GM18909 (cell line): Measurements from ENCODE around the gene FBLIM1.

Experiments used
- ATAC-seq: cut with Tn5 transposase; IDR thresholded peaks from one replicate; pipeline ENCODE4 v1.9.1; 2021; ENCODE audit warnings: mild to moderate bottlenecking; ENCODE audit not compliant: unreplicated experiment, poor library complexity

The FBLIM1 gene

DNA sequence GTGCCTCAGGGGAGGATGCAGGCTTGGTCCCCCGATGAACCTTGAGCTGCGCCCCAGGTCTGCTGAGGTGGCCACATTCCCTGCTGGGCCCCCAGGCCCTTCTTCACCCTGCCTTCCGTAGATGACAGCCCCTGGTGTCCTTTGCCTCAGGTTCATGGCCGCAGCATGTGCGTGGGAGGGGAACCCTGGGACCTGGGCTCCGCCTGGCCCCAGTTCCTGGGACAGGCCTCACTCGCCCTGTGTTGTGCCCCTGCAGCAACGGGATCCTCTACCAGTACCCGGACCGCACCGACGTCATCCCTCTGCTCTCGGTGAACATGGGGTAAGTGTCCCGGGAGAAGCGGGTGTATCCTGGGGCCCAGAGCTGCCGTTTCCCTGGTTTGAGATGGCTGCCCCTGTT lies 27.7 kb upstream of the FBLIM1 start:
- ATAC-seq: no peak

- ATAC-seq: no peak
Measured at GRCh38 chr1:15731735-15732685, 26.6 kb upstream of the FBLIM1 start.

DNA sequence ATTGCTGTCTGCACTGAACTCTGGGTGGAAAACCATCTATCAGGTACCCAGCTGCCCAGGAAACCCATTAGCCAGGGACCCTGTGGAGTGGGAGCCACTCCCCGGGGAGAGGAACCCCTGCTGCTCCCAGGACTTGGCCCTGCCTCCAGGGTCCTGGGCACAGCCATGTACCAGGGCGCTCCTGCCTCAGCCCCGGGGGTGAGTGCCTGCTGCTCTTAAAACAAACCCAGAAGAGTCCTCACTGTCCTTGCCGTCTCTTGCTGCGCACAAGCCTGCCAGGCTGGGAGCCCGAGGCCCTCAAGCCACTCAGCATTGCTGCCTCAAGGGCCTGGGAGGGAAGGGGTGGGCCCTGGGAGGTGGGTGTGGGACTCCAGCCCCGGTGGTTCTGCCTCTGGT lies 25.9 kb upstream of the FBLIM1 start:
- ATAC-seq: no peak

DNA sequence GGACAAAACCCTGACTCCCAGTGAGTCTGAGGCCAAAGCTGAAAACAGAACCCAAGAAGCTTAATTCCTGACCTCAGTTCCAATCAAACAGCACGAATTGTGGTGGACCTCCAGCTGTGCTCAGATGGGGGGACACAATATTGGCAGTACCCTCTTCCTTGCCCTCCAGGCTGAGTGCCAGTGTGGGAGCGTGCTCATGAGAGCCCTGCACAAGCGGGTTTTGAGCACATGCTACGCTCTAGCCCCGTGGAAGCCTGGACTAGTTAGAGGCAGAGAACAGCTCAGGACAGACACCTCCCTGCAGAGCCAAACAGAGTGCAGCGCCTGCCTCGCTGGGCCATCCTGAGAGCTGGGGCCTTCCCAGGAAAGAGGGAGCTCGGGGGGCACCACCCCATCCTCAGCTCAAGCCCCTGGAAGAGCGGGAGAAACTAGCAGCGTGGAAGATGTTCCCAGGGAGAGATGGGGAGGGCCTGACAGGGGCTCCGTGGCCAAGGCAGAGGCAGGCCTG lies 25.3 kb upstream of the FBLIM1 start:
- ATAC-seq: no peak

- ATAC-seq: no peak
Measured at GRCh38 chr1:15733726-15734226, 24.8 kb upstream of the FBLIM1 start.

GRCh38 chr1:15734296-15734695 lies 24.3 kb upstream of the FBLIM1 start:
- no peak for ATAC-seq

DNA sequence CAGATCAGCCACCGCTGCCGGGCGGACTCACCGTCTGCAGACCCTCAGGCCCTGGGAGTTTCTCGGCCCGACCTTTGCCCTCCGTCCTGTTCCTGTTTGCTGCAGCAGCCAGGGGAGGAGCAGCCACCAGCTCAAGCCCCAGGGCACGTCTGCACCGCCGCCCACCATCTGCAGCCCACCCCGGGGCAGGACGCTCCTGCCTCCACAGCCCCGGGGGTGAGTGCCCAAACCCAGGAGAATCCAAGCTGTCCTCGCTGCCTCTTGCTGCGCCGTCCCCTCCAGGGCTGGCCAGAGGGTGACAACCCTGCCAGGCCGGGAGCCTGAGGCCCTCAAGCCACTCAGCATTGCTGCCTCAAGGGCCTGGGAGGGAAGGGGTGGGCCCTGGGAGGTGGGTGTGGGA lies 23.7 kb upstream of the FBLIM1 start:
- ATAC-seq: no peak

DNA sequence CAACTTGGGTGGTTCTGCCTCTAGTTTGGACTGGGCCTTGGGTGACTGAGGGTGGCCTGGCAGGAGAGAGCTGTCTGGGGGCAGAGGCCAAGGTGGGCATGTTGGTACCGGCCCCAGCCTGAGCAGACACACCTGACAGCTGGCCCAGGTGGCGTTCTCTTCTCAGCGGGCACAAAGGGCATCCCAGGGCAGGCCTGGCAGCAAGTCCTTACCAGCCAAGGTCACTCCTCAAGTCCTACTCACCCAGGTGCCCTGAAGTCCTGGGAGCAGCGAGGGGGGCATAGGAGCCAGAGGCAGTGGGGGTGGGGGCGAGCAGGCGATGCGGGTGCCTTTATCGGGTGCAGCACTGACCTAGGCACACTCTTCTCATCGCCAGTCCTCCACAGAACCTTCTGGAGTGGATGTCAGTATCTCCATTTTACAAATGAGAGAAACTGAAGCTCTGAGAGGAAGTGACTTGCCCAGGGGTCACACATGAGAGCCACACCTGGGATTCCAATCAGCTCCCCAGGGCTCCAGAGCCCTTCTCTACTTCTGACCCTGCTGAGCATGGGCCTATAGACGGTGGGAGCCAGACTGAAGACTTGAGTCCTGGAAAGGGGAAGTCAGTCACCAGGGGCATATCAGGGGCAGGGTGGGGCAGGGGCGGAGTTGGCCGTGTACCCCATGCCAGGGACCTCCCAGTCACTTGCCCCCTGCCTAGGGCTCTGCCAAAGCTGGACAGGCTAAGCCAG lies 23.1 kb upstream of the FBLIM1 start:
- ATAC-seq: no peak

- no peak for ATAC-seq
Measured at GRCh38 chr1:15736038-15736891, 22.3 kb upstream of the FBLIM1 start, which contains the start of gene SLC25A34. Gene SLC25A34 (plus strand): TSS chr1:15736258. CDS start chr1:15736486, 228 bp downstream.

- ATAC-seq: no peak
Measured at GRCh38 chr1:15736892-15737261, 21.7 kb upstream of the FBLIM1 start.

GRCh38 chr1:15737324-15738319 lies 21.0 kb upstream of the FBLIM1 start:
- no peak for ATAC-seq

DNA sequence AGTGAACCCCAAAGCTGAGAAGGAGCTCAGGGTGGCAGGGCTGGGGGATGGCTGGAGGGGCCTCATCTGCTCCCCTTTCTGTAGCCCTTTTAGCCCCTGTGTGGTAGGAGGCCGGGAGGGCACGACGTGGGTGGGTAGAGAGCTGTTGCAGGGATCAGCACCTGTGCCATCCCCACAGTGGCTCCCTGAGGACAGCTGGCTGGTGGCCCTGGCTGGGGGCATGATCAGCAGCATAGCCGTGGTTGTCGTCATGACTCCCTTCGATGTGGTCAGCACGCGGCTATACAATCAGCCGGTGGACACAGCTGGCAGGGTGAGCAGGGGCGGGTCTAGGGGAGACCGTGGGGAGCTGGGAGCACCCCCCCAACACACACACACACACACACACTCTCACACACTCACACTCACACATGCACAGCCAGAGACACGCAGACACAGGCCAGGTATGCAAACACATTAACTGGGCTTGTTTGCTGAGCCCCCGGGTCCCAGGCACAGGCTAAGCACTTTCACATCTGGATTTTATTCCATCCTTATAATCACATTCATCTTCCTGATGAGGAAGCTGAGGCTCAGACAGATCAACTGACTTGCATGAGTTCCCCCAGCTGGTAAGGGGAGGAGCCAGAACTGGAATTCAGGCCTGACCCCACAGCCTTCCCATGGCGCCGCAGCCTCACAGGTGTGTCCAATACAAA lies 20.0 kb upstream of the FBLIM1 start:
- ATAC-seq: no peak

GRCh38 chr1:15739259-15739658 lies 19.3 kb upstream of the FBLIM1 start:
- no peak for ATAC-seq

DNA sequence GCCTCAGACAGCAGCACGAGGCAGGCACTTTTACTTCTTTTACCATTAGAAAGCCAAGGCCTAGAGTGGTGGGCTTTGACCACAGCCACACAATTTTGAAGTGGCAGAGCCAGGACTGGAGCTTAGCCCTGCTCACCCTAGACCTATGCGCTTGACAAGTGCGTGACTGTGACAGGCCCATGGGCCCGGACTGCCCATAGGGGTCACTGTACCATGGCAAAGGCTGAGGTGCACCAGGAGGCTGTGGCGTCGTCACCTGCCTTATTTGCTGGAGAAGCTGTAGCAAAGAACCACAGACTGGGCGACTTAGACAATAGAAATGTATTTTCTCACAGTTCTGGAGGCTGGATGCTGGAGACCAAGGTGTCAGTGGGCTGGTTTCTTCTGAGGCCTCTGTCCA lies 18.9 kb upstream of the FBLIM1 start:
- ATAC-seq: no peak

- peak; percentile 60 for ATAC-seq
Measured at GRCh38 chr1:15740924-15741850, 17.4 kb upstream of the FBLIM1 start.

DNA sequence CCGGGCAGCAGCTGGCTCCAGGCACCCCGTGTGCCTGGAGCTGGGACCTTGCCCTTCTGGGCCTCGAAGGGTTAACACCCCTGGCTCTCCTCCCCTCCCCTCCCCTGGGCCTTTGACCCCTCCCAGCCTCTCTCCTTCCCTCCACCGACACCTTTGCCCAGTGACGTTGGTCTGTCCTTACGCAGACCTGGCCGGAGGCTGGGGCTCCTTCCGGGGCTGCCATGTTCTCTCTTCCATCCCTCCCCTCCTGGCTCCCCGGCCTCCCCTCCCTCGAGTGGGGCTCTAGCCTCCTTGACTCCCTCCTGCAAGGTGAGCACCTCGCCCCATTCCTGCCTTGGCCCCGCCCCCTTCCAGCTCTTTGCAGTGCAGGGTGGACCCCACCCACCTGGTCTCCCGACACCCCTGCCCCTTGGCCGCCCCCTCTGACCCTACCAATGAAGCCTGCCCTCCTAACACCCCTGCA lies 16.2 kb upstream of the FBLIM1 start, which contains the start of gene TMEM82:
TMEM82 (plus strand) TSS at position 161 of the 463 bp plus-strand sequence; CDS start at position 222, 61 bp downstream.
- ATAC-seq: no peak

- no peak for ATAC-seq
Measured at GRCh38 chr1:15744122-15744679, 14.4 kb upstream of the FBLIM1 start.
